HG03520 (cell line): ENCODE data around the gene RNF14.
"Not testable (repeated sequence)": the region's sequence is repeated elsewhere in the genome, so short reads cannot be mapped to it uniquely, and the experiment has no call there.

ENCODE experiments used
- ATAC-seq: cut with Tn5 transposase; IDR thresholded peaks from one replicate; pipeline ENCODE4 v1.9.1; 2021; ENCODE audit warnings: mild to moderate bottlenecking, moderate library complexity; ENCODE audit not compliant: unreplicated experiment

Gene RNF14, protein sequence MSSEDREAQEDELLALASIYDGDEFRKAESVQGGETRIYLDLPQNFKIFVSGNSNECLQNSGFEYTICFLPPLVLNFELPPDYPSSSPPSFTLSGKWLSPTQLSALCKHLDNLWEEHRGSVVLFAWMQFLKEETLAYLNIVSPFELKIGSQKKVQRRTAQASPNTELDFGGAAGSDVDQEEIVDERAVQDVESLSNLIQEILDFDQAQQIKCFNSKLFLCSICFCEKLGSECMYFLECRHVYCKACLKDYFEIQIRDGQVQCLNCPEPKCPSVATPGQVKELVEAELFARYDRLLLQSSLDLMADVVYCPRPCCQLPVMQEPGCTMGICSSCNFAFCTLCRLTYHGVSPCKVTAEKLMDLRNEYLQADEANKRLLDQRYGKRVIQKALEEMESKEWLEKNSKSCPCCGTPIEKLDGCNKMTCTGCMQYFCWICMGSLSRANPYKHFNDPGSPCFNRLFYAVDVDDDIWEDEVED

DNA sequence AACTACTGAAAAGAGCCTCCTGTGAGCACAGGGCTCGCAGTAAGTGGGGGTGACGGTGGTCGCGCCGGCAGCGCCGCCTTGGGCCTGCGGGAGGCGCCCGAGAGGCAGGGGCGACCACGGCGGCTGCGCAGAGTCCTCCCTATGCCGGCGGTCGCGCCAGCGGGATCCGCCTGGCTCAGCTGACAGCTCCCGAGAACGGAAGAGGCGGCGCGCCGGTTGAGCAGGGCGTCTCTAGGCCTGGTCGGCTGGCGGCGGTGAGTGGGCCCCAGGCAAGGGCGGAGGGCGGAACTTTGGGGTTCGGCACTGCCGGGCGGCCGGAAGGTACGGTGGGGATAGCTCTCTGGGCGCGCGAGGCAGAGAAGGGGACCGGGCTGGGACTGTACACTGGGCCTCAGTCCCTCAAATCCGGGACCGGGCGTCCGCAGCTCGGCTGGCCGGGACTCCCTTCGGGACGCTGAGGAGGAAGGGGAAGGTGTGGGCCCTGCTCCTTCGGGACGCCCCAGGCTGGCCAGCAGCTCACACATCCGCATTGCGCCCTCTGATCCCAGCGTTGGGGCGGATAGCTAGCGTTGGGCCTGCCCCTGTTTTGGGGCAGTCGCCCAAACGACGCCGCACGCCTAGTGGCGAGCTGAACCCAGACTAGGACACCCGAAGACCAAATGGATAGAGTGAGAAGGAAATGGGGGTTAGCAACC lies at the start of gene RNF14:
TSS of gene RNF14 (plus strand) at position 192 of the 695 bp plus-strand sequence. CDS start 4,484 bp downstream, outside the sequence.
- peak; percentile 89 for ATAC-seq

DNA sequence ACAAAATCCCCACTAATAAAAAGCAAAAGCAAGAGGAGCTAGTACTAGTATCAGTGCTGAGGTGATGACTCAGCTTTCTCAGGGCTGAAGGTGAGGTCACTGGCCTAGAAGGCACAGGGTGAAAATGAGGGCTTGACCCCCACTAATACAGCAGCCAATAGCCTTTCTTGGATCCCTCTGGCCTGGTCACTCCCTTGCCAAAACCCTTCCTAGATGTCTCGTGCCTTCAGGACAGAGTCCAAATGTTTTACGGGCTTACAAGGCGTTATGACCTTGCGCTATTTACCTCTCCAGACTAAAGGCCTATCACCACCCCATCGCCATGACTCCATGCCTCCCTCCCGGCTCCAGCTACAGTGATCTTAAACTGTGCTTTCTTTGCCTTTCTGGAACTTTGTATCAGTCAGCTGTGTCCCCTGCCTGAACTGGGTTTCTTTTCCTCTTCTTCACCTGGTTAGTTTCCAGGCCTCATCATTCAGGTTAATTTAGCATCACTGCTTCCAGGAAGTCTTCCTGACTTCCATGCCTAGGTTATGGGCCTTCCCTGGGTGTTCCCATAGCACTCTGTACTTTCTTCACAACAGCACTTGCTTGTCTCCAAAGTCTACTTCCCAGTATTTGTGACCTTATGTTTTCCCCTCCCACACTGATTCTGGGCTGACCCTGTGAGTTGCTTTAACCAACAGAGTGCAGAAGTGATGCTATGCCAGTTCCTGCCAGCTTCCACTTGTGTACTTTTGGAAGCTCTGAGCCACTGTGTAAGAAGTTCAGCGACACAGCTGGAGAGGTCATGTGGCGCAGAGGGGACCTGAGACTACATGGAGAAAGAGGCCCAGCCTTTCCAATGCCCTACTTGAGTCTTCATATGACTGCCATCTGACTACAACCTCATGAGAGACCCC lies 49.4 kb upstream of the RNF14 start:
- ATAC-seq = no peak

DNA sequence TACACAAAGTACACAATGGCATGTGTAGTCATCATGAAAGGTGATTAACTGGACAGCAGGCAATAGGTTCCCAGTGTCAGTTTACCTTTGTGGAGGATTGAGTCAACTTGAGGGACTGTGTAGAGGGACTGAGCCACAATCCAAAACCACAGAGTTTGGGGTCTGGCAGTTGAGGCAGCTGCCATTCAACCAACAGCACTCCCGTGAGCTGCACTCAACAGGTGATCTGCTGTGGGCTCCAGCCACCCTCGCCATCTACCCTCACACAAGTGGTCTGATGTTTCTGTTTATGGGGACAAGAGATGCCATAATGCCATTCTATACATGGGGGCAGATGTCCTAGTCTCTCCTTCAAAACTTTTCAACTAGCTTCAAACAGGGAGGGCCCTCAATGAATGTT lies 48.1 kb upstream of the RNF14 start:
- no peak for ATAC-seq

DNA sequence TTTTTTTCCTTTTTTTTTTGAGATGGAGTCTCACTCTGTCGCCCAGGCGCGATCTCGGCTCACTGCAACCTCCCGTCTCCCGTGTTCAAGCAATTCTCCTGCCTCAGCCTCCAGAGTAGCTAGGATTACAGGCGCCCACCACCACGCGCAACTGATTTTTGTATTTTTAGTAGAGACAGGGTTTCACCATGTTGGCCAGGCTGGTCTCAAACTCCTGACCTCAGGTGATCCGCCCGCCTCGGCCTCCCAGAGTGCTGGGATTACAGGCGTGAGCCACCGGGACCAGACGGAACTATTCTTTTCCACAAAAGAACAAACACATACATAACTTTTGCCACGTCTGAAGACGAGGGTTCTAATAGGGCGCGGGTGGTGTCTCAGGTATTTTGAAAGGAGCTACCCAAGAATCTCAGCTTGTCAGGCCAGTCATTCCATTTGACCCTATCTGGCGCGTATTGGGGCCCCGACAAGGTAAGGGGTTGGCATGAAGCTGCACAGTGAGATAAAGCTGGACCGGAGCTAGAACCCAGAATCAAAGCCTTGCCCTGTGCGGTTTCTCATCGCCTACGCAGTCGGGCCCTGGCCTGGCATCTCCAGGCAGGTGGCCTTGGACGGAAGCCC lies 46.0 kb upstream of the RNF14 start:
- ATAC-seq = not testable (repeated sequence)

DNA sequence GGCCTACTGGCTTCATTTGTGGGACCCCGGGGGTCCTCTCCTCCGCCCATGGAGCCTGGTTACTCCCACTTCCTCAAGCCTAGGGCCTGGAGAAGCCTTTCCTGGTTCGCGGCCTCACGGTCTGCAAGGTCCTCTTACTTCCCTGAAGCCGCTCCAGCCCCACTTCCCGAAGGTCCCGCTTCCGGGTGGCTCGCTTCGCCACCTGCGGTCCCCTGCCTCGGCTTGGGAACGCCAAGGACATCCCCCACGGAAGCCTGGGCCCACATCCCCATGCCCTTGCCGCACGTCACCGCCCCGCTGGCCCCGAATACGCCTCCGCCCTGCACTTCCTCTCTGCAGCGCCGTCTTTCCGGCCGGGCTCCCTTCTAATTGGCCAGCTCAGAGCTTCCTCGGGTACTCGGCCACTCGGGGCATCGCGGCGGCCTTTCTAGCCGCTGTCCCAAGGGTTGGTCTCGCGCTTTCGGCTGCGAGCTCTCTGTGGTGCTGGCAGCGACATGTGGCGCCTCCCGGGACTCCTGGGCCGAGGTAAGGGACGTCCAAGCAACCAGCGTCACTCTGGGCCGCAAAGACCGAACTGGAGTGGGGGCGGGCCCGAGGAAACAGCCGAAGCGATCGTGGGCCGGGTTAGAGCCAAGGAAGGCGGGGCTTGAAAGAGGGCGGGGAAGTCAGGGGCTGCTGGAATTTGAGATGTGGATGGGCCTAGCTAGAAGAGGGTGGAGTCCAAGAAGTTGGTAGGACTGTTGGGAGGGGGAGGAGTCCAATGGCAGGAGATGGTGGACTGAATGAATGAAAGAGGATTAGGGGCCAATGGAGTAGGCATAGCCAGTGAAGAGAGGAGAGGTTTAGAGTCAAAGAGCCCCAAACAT lies 45.2 kb upstream of the RNF14 start, which contains the start of gene DELE1:
TSS of gene DELE1 (plus strand) at position 424 of the 866 bp plus-strand sequence. CDS start at position 495, 71 bp downstream.
- ATAC-seq = peak; percentile 98

DNA sequence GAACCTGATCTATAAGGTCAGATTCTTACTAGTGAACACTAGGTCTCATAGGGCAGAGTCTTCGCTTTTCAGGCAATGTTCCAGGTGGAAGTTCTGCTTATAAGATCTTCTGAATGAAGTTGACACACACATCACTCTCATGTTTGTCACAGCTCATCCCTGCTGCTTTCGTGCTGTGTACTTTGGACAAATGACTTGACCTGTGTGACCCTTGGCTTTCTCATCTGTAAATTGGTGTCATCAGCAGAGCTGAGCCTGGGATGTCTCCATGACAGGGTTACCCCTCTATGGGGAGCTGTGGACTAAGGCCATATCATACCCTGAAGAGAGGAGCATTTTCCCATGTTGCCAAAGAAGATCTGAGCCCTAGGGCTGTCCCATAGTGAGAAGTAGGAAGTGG lies 42.5 kb upstream of the RNF14 start:
- no peak for ATAC-seq

DNA sequence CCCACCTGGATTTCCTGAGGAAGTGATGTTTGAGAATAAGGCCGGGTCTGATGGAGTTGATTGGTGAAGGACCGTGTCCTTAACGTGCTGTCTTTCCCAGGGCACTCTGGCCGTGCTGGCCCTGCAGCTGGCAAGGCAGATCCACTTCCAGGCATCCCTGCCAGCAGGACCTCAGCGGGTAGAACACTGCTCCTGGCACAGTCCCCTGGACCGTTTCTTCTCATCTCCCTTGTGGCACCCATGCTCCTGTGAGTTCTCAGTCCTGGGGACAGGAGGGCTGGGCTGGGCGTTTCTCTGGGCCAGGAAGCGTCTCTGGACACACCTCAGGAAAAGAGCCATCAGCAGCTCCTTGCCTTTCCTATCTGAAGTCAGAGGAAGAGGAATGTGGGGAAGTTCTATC lies 40.9 kb upstream of the RNF14 start:
- no peak for ATAC-seq

DNA sequence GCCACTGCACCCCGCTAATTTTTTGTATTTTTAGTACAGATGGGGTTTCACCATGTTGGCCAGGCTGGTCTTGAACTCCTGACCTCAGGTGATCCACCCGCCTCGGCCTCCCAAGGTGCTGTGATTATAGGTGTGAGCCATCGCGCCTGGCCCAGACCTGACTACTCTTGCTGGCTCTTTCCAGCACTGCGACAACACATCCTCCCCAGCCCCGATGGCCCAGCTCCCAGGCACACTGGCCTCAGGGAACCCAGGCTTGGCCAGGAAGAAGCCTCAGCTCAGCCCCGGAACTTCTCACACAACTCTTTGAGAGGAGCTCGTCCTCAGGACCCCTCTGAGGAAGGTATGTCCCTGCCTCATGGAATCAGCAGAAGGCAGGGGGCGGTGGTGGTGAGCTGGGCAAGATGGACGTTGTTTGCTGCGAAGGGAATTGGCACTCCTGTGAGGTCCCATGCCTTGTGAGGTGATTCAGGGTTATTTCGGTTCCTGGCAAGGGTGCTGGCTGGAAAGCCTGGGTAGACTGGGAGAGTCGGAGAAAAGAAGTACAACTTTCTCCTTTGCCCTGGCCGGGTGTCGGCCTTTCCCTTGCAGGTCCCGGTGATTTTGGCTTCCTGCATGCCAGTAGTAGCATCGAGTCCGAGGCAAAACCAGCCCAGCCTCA lies 39.4 kb upstream of the RNF14 start:
- ATAC-seq = no peak

DNA sequence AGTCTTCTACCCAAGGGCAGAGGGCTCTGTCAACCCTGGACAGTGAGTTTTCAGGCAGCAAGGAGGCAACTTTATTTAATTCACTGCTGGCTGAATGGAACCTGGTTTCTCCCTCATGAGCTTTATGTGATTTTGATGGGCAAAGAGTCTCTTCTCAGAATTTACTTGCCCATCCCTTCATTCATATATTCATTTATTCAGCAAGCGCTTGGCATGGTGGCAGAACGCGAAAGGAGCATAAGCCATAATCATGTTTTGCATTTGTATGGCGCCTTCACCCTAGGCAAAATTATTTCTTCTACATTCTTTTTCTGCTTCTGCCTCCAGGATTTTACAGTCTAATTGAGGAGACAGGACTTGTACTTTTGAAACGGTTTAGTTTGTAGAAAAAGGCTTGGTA lies 37.2 kb upstream of the RNF14 start:
- no peak for ATAC-seq

DNA sequence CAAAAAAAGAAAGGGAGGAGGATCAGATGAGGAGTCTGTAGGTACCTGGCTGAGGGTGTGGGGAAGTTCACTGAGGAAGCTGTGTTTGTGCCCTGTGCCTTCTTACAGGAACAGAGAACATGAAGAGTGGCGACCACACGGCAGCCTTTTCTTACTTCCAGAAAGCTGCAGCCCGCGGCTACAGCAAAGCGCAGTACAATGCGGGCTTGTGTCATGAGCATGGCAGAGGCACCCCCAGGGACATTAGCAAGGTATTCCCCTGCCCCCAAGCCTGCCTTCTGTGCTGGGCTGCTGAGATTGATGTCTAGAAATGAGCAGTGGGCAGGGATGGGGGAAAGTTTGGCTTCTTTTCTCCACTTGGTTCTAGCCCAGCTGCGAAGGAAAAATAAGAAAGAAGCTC lies 35.8 kb upstream of the RNF14 start:
- ATAC-seq = no peak

DNA sequence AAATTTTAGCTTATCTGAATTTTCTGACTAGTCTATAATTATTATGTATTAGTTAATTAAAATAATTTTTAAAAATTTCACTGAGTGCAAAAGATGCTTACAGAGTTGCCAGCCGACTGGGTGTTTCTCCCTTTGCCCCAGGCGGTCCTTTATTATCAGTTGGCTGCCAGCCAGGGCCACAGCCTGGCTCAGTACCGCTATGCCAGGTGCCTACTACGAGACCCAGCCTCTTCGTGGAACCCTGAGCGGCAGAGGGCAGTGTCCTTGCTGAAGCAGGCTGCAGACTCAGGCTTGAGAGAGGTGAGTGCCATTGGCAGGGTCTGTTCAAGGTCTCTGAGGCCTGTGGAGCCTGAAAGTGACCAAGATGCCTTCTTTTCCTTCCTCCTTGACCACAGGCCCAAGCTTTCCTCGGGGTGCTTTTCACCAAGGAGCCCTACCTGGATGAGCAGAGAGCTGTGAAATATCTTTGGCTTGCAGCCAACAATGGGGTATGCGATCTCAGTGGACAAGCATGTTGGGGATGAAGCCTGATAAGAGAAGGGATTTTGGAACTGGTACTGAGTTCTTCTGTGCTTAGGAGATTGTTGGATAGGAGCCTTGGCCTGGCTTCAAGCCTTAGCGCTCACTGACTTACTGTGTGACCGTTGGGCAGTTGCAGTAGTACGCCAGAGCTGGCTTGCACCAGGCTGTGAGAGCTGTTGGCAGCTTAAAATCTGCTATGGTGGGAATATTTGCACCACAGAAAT lies 34.6 kb upstream of the RNF14 start:
- ATAC-seq = no peak

DNA sequence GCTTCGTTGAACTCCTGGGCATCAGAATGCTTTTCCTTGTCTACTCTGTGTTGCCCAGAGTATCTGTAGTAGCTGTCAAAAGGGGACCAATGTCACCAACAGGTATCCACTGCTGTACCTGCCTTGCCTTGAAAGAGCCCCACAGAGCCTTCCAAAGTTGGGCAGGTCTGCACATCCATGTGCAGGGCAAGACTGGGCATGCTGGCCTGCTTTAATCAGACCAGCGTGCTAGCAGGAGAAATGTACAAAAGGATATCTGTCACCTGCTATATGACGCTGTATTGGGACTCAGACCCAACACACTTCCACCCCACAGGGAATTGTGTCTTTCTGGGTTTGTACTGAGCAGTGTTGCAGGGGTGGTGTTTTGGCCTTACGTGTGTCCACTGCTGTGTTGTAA lies 33.4 kb upstream of the RNF14 start:
- ATAC-seq = no peak

DNA sequence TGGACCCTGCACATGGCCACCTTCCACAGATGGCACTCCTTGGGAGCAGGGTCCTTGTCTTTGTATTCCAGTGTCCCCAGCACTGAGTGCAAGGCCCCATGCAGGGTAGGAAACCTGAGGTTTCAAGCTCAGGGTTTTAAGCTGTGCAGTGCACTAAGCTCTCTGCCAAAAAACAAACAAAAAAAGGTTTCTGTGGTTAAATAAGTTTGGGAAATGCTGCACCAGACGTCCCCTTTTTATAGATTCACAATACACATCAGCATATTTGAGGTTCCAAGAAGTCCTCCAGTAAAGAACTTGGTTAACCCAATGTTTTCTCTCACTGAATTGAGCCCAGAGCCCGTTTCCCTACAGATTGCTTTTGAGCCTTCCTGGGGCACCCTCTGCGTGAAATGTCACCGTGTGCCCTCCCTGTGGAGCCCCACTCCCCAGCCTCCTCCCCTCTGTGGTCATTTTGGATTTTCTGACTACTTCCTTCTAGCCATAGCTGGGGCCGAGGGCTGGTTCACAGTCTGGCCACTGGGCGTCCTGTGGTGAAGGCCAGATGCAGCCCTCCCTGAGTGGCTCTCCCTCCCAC lies 28.1 kb upstream of the RNF14 start:
- ATAC-seq = no peak

DNA sequence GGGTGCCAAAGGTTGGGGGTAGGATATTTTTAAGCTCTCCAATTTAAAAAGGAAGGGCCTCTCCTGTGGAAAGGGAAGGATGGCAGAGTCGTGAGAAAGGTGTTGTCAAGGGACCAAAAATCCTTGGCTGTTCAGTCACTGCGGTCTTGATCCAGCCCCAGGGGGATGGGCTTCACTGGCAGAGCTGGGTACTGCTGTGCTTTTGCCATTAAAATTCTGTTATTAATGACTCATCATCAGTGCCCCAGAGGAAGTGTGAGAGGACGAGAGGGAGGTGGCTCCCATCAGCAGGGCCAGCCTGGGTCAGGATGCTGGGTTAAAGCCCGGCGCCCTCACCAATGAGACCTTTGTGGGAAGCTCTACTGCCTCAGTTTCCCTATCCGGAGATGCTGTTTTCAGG lies 27.6 kb upstream of the RNF14 start:
- no peak for ATAC-seq

DNA sequence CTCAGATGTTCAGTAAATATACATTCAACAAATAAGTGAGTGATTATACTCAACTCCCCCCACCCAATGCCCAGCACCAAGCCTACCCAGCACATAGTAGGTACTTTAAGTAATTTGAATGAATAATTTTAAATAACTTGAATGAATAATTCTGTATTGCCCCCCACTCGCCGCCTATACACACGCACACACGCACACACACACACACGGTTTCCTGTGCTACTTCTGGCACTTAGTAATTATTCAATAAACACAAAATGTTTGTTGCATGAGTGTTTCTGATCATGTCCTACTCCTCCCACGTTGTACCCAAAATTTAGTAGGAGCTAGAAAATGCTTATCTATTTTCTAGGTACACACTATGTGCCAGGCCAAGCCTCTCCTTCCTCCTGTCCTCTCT lies 27.1 kb upstream of the RNF14 start:
- ATAC-seq = no peak

DNA sequence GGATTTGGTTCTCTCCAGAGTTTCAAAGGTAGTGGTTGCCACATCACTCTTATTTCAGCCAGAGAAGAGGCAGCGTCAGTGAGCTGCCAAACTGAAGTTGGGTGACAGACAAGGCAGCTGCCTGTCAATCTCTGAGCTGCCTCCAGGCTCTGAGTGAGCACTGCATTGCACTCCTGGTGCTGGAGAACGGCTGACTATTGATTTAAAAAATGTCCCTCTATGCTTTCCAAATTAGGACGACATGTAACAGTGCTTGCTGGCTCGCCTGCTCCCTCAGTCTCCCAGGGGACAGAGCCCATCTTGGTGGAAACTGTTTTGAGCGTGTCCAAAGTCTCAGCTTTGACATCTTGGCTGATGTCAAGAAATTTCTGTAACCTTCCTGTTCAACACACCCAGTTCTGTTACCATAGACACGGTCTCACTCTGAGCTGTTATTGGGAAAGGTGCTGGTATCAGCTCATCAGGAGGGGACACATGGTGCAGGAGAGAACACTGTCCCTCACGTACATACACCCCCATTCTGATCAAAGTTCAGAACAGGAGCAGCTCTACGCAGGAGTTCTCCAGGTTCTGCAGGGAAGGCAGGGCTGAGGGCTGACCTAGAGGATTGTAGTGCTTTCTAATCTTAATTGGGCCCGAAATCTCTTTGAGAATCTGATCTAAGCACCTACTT lies 26.6 kb upstream of the RNF14 start:
- ATAC-seq = no peak

DNA sequence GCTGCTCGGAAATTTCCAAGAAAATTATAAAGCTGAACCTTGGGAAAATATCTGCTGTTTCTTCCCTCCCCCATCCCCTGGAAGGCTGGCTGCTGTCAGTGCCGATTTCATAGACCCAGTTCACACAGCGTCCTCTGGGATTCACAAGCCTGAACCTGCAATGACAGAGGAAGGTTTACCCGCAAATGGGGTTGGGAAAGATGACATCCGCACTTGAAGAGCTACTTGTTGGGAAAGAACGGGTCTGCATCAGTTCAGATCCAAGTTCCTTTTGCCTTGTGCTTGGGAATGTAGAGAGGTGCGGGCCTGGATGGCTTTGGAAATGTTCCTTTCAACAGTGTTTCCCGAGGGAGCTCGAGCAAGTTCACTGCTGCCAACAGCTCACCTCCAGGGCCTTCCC lies 24.8 kb upstream of the RNF14 start:
- no peak for ATAC-seq
